ENCODE data around the gene CCDC82. TPM values are rescaled to one million over a fixed set of nuclear protein-coding genes. Genes with fewer than 3 reads are reported as not detected.

CCDC82 gene
- total RNA-seq, 1 experiment from 2014 or later: 25.3 TPM

GRCh38 chr11:96342014-96342960, 47.4 kb downstream of the CCDC82 start:
- TF ChIP-seq CTCF (IDR thresholded peaks at IDR 0.05): peak; percentile 47; the same call in 1 of the 2 replicates
- no peak for TF ChIP-seq TCF7L2 (IDR thresholded peaks at IDR 0.05; ENCODE audit: low read depth, low read length)
- Histone ChIP-seq H3K4me1 (ENCODE audit: control insufficient read depth, insufficient read depth, low read length) (peaks cover 38% of the 10 kb centered on the region), H3K4me3 (ENCODE audit: low read depth in 2 of 2, low read length in 2 of 2) (peak overlapping the region; percentile 49 to 77), H3K27ac (ENCODE audit: low read length) (peak overlapping the region; percentile 48), H3K9me3 (ENCODE audit: control insufficient read depth, insufficient read depth, low read depth, low read length) (no peaks in the 10 kb centered on the region), H3K36me3 (ENCODE audit: control insufficient read depth, insufficient read depth, low read length) (no peaks in the 10 kb centered on the region), H3K27me3 (ENCODE audit: control insufficient read depth, insufficient read depth, low read length) (no peaks in the 10 kb centered on the region)
- ATAC-seq (peak; percentile 6), DNase-seq (ENCODE audit: low read depth, low spot score) (no peak)
- ChIA-PET POLR2A (interaction anchor here (0.6 to 2.4 kb wide), 8 partner anchors 10 to 419 kb away, joined by 3 to 13 read pairs (median 4); partner anchors contain the start of genes CCDC82, JRKL and MTMR2), CTCF (interaction anchor here (0.6 to 3.3 kb wide), 31 partner anchors 12 to 548 kb away, joined by 3 to 33 read pairs (median 4); no protein-coding TSS in a partner anchor)
- intact Hi-C loops (cut with micrococcal nuclease; ENCODE audit: unreplicated experiment) (loop anchor here (5.0 to 10.0 kb wide), 3 partner anchors 100 to 505 kb away; partner anchors contain the start of gene MTMR2), in situ Hi-C loops (cut with HindIII; ENCODE audit: low pct_unique_long_range_greater_than_20kb, low sequenced_read_pairs) (no loop called here)
- BruUV-seq (replicated peaks): TSS peak; percentile 85

- CTCF ChIA-PET: interaction anchor here (0.6 to 3.3 kb wide), 9 partner anchors 34 to 506 kb away, joined by 3 to 33 read pairs (median 4); no protein-coding TSS in a partner anchor
- Histone ChIP-seq H3K27ac (ENCODE audit: low read length) (peak overlapping the region; percentile 48; the same call in 1 of the 2 replicates), H3K36me3 (ENCODE audit: control insufficient read depth, insufficient read depth, low read length) (no peaks in the 10 kb centered on the region), H3K27me3 (ENCODE audit: control insufficient read depth, insufficient read depth, low read length) (no peaks in the 10 kb centered on the region), H3K4me3 (ENCODE audit: low read depth in 2 of 2, low read length in 2 of 2) (peak overlapping the region; percentile 49 to 77), H3K4me1 (ENCODE audit: control insufficient read depth, insufficient read depth, low read length) (peaks cover 38% of the 10 kb centered on the region), H3K9me3 (ENCODE audit: control insufficient read depth, insufficient read depth, low read depth, low read length) (no peaks in the 10 kb centered on the region)
- intact Hi-C loops (cut with micrococcal nuclease; ENCODE audit: unreplicated experiment) (loop anchor here (5.0 to 10.0 kb wide), 3 partner anchors 99 to 504 kb away; partner anchors contain the start of gene MTMR2), in situ Hi-C loops (cut with HindIII; ENCODE audit: low pct_unique_long_range_greater_than_20kb, low sequenced_read_pairs) (no loop called here)
- ATAC-seq (peak; percentile 60), DNase-seq (ENCODE audit: low read depth, low spot score) (no peak)
- TF ChIP-seq CTCF (IDR thresholded peaks at IDR 0.05): peak; percentile 79
- no peak for TF ChIP-seq TCF7L2 (IDR thresholded peaks at IDR 0.05; ENCODE audit: low read depth, low read length)
- TF ChIP-seq SIN3A (IDR thresholded peaks at IDR 0.05; ENCODE audit: borderline replicate concordance, insufficient read depth, low read depth, low read length): no peak
- POLR2A ChIA-PET: interaction anchor here (0.6 to 2.4 kb wide), 4 partner anchors 35 to 418 kb away, joined by 3 to 13 read pairs (median 4); partner anchors contain the start of gene MTMR2
- no TSS peak for BruUV-seq (replicated peaks)
These were observed 48.3 kb downstream of the CCDC82 start for GRCh38 chr11:96341211-96342013.

GRCh38 chr11:96340555-96340885, 49.2 kb downstream of the CCDC82 start:
- no peak for DNase-seq (ENCODE audit: low read depth, low spot score)
- ChIA-PET CTCF (no interaction called here), POLR2A (interaction anchor here (0.5 to 0.6 kb wide), 2 partner anchors 87 to 1274 kb away, joined by 3 read pairs; partner anchors contain the start of gene SRSF8)
- in situ Hi-C loops (cut with HindIII; ENCODE audit: low pct_unique_long_range_greater_than_20kb, low sequenced_read_pairs) (no loop called here), intact Hi-C loops (cut with micrococcal nuclease; ENCODE audit: unreplicated experiment) (loop anchor here (5.0 to 10.0 kb wide), 3 partner anchors 98 to 503 kb away; partner anchors contain the start of gene MTMR2)
- no peaks in the 10 kb centered on the region for H3K27me3 ChIP-seq (ENCODE audit: control insufficient read depth, insufficient read depth, low read length)
- TF ChIP-seq POLR2AphosphoS5 (IDR thresholded peaks at IDR 0.05; ENCODE audit: low read depth, low read length) (no peak), CTCF (IDR thresholded peaks at IDR 0.05) (no peak), SIN3A (IDR thresholded peaks at IDR 0.05; ENCODE audit: borderline replicate concordance, insufficient read depth, low read depth, low read length) (no peak), REST (IDR thresholded peaks at IDR 0.05; ENCODE audit: insufficient read depth in 1 of 2, low read depth in 2 of 2, low read length in 1 of 2) (no peak), TCF7L2 (IDR thresholded peaks at IDR 0.05; ENCODE audit: low read depth, low read length) (no peak)
- no peak for ATAC-seq
- no peaks in the 10 kb centered on the region for H3K9me3 ChIP-seq (ENCODE audit: control insufficient read depth, insufficient read depth, low read depth, low read length)
- no peak overlapping the region; a peak in 1 of 4 replicates for H3K4me3 ChIP-seq (ENCODE audit: low read depth in 2 of 2, low read length in 2 of 2)
- peak overlapping the region; percentile 5; the same call in 1 of the 2 replicates for H3K27ac ChIP-seq (ENCODE audit: low read length)
- H3K4me1 ChIP-seq (ENCODE audit: control insufficient read depth, insufficient read depth, low read length): peaks cover 38% of the 10 kb centered on the region
- H3K36me3 ChIP-seq (ENCODE audit: control insufficient read depth, insufficient read depth, low read length): no peaks in the 10 kb centered on the region
- no TSS peak for BruUV-seq (replicated peaks)

Measured in Panc1 (cell line).